ENCODE results near the gene PRTN3. TPM values are rescaled to one million over a fixed set of nuclear protein-coding genes. Genes with fewer than 3 reads are reported as not detected.

PRTN3 gene
- total and polyA plus RNA-seq, 4 donors = 0.17 to 225 (median 1.7) TPM

- Histone ChIP-seq H3K4me1 (ENCODE audit: control insufficient read depth in 4 of 4, insufficient read depth in 4 of 4, low read length in 3 of 4) (peaks cover 11 to 49% (median 39%) of the 10 kb centered on the region in 4 donors), H3K27ac (ENCODE audit: low read depth in 1 of 2, low read length in 2 of 2) (peak overlapping the region; percentile 4 to 53), H3K9ac (ENCODE audit: low read depth in 1 of 2, low read length in 2 of 2) (peak overlapping the region in 1 of 2 donors; percentile 10), H3K27me3 (ENCODE audit: control insufficient read depth in 4 of 4, insufficient read depth in 4 of 4, low read length in 3 of 4) (no peaks in the 10 kb centered on the region), H3K9me3 (ENCODE audit: control insufficient read depth in 4 of 4, low read length in 3 of 4) (no peaks in the 10 kb centered on the region), H3K36me3 (ENCODE audit: control insufficient read depth in 4 of 4, insufficient read depth in 3 of 4, low read depth in 1 of 4, low read length in 3 of 4) (peaks cover 8 to 27% (median 20%) of the 10 kb centered on the region in 4 donors), H3K4me3 (ENCODE audit: low read depth in 1 of 3, low read length in 3 of 3) (peak overlapping the region in 1 of 3 donors; percentile 14)
- TF ChIP-seq CTCF (IDR thresholded peaks at IDR 0.05; ENCODE audit: low read depth, low read length, missing input control) (no peak), RAD21 (IDR thresholded peaks at IDR 0.05) (peak in 1 of 2 donors; percentile 29), NR2F2 (IDR thresholded peaks at IDR 0.05) (no peak), EGR1 (IDR thresholded peaks at IDR 0.05; ENCODE audit: low read depth in 2 of 2) (no peak), HNF4A (conservative IDR thresholded peaks at IDR 0.05) (peak in 1 of 2 donors; percentile 36), ATF3 (IDR thresholded peaks at IDR 0.05) (no peak), TAF1 (conservative IDR thresholded peaks at IDR 0.05) (no peak), SP1 (IDR thresholded peaks at IDR 0.05) (peak; percentile 42), MAX (IDR thresholded peaks at IDR 0.05) (no peak), ZBTB33 (IDR thresholded peaks at IDR 0.05) (no peak), FOXA1 (IDR thresholded peaks at IDR 0.05) (no peak), RXRA (IDR thresholded peaks at IDR 0.05) (peak in 1 of 2 donors; percentile 33), GABPA (IDR thresholded peaks at IDR 0.05 in 1 of 2, conservative IDR thresholded peaks at IDR 0.05 in 1 of 2) (no peak), YY1 (IDR thresholded peaks at IDR 0.05) (peak; percentile 37), FOXA2 (IDR thresholded peaks at IDR 0.05) (peak; percentile 29), REST (IDR thresholded peaks at IDR 0.05) (no peak), JUND (IDR thresholded peaks at IDR 0.05) (peak in 1 of 2 donors; percentile 17), HNF4G (IDR thresholded peaks at IDR 0.05) (no peak)
- 12% methylated on average over 17 of the region's 17 CpGs for WGBS
- DNase-seq (ENCODE audit: low spot score) = no peak
Observed at GRCh38 chr19:800360-801029, 40.3 kb upstream of the PRTN3 start.

Data from liver (tissue), 9 donors.